ENCODE results near the gene GPC6.

GRCh38 chr13:93227878-93228642 is 1.5 kb downstream of the GPC6 start:
- no peak for TF ChIP-seq CUX1 (CRISPR knock-in tag; IDR thresholded peaks at IDR 0.05)
- no peak for TF ChIP-seq ZNF407 (IDR thresholded peaks at IDR 0.05; ENCODE audit: low read depth)
- TF ChIP-seq RAD21 (CRISPR knock-in tag; conservative IDR thresholded peaks at IDR 0.05 in 1 of 2, IDR thresholded peaks at IDR 0.05 in 1 of 2), result no peak
- no peak for TF ChIP-seq MAX (CRISPR knock-in tag; IDR thresholded peaks at IDR 0.05)
- no peak for TF ChIP-seq CTCFL (IDR thresholded peaks at IDR 0.05; ENCODE audit: borderline replicate concordance, insufficient read depth, low read depth, low read length, poor library complexity, severe bottlenecking)
- TF ChIP-seq HDAC2 (IDR thresholded peaks at IDR 0.05), result no peak
- peak in 1 of 3 experiments; percentile 31; a peak in 2 of 6 replicates for TF ChIP-seq CTCF (IDR thresholded peaks at IDR 0.05 in 2 of 3, conservative IDR thresholded peaks at IDR 0.05 in 1 of 3; ENCODE audit: insufficient read depth in 2 of 3, low read depth in 1 of 3, low read length in 3 of 3)
- no peak for TF ChIP-seq POLR2A (conservative IDR thresholded peaks at IDR 0.05)
- no peak for TF ChIP-seq POLR2AphosphoS2 (IDR thresholded peaks at IDR 0.05; ENCODE audit: low read length)
- no peak for TF ChIP-seq THRA (IDR thresholded peaks at IDR 0.05)
- no peak for TF ChIP-seq ADNP (tag; IDR thresholded peaks at IDR 0.05)
- no peak for TF ChIP-seq EZH2 (IDR thresholded peaks at IDR 0.05; ENCODE audit: borderline replicate concordance, low read depth, low read length)
